Cardiac muscle cell (in vitro differentiated cells and primary cell): Measurements from ENCODE around the gene ZNF410. TPM values are rescaled to one million over a fixed set of nuclear protein-coding genes. Genes with fewer than 3 reads are reported as not detected.

Experiments
- DNase-seq, 2 donors: peaks; one replicate each; pipeline versions ENCODE4 v3.0.0 to v3.0.0-alpha.2; 2010 to 2017; ENCODE audit warnings: low read depth in 1 of 2, low spot score in 1 of 2
- H3K27ac ChIP-seq: fragments of 200-600 bp; sonication (generic); 2 replicates; pipeline ENCODE4 v1.5.1; 2016
- H3K27me3 ChIP-seq: fragments of 200-600 bp; sonication (generic); 2 replicates; pipeline ENCODE4 v1.6.0; 2016; ENCODE audit warnings: control low read depth
- H3K36me3 ChIP-seq: fragments of 200-600 bp; sonication (generic); 2 replicates; pipeline ENCODE4 v1.5.1; 2016; ENCODE audit warnings: control low read depth
- H3K4me1 ChIP-seq: fragments of 200-600 bp; sonication (generic); 2 replicates; pipeline ENCODE4 v1.8.1; 2017; ENCODE audit warnings: low read depth, mild to moderate bottlenecking, mixed run types
- H3K4me3 ChIP-seq: fragments of 200-600 bp; sonication (generic); 2 replicates; pipeline ENCODE4 v1.5.1; 2016; ENCODE audit warnings: mild to moderate bottlenecking
- H3K9me3 ChIP-seq: fragments of 200-600 bp; sonication (generic); 2 replicates; pipeline ENCODE4 v1.5.1; 2017; ENCODE audit warnings: low read depth, mild to moderate bottlenecking, control low read depth
- polyA plus RNA-seq: library from polyadenylated mRNA; unstranded; fragments of >200 nt; fragmentation: Nextera tagmentation; extraction: Ambion mirVana; gene quantifications from 2 replicates; pipeline ENCODE4 v1.2.1, GENCODE V29; 2016
- total RNA-seq: library from RNA; depleted of rRNA; stranded (reverse); fragments of >200 nt; gene quantifications from 2 replicates; pipeline ENCODE4 v1.2.3, GENCODE V29; 2016
- TF ChIP-seq, protein P1 (sequence below): IDR thresholded peaks from 2 replicates; pipeline ENCODE4 v1.5.1; 2012; ENCODE audit warnings: low read depth, mild to moderate bottlenecking, low read length

Gene ZNF410
- total and polyA plus RNA-seq, 2 experiments from 2014 or later = 29.9 to 32.9 TPM

DNA sequence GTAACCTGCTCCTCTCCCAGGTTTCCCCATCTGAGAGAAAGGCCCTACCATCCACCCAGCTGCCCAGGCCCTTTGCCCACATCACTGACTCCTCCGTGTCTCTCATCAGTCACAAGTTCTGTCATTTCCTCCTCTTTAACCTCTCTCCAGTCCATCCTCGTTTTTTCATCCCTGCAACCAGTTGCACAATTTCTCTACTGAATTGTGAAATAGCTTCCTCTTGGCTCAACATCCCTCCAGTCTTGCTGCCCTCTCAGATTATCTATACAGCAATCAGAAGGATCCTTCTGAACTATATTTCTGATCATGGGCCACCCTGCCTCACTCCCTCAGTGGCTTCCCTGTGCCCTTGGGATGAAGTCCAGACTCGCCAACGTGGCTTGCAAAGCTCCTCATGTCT is 56.4 kb downstream of the ZNF410 start:
- DNase-seq = peak in 1 of 2 donors; percentile 81
- Histone ChIP-seq H3K27me3 (no peaks in the 10 kb centered on the region), H3K27ac (no peak overlapping the region), H3K4me3 (no peak overlapping the region), H3K4me1 (no peaks in the 10 kb centered on the region), H3K9me3 (no peaks in the 10 kb centered on the region), H3K36me3 (no peaks in the 10 kb centered on the region)
- TF ChIP-seq, protein P1, sequence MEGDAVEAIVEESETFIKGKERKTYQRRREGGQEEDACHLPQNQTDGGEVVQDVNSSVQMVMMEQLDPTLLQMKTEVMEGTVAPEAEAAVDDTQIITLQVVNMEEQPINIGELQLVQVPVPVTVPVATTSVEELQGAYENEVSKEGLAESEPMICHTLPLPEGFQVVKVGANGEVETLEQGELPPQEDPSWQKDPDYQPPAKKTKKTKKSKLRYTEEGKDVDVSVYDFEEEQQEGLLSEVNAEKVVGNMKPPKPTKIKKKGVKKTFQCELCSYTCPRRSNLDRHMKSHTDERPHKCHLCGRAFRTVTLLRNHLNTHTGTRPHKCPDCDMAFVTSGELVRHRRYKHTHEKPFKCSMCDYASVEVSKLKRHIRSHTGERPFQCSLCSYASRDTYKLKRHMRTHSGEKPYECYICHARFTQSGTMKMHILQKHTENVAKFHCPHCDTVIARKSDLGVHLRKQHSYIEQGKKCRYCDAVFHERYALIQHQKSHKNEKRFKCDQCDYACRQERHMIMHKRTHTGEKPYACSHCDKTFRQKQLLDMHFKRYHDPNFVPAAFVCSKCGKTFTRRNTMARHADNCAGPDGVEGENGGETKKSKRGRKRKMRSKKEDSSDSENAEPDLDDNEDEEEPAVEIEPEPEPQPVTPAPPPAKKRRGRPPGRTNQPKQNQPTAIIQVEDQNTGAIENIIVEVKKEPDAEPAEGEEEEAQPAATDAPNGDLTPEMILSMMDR = no peak

DNA sequence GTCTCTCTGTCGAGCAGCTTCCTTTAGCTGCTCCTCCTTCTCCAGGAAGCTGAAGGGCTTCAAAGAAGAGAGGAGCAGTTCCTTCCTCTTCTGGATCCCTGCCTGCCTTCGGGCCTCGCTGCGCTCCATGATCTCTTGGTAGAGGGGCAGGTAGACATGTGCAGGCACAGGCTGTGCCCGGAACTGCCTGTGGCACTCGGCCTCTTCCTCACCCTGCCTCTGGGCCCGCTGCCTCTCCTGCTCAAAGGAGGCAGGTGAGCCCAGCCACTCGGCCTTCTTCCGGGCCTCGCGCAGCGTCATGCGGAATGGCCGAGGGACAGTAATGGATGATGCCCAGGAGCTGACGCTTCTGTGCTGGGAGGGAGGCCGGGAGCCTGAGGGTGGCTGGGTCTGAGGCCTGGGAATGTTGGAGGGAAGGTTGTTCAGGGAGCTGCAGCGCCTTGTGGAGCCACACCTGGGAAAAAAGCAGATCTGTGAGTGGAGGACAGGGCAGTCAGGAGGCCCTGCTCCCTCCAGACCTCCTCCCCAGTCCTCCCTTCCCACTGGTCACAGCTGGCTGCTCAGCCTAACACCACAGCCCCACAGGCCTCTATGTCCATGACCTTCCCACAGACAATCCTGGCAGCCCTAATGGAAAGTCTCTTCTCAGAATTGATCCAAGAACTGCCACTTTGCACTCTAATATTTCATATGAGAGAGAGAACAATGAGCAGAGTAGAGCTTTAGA is 57.9 kb downstream of the ZNF410 start:
- TF ChIP-seq, protein P1 = no peak
- Histone ChIP-seq H3K36me3 (no peaks in the 10 kb centered on the region), H3K27me3 (no peaks in the 10 kb centered on the region), H3K27ac (no peak overlapping the region), H3K9me3 (no peaks in the 10 kb centered on the region), H3K4me3 (no peak overlapping the region), H3K4me1 (no peaks in the 10 kb centered on the region)
- DNase-seq = no peak

DNA sequence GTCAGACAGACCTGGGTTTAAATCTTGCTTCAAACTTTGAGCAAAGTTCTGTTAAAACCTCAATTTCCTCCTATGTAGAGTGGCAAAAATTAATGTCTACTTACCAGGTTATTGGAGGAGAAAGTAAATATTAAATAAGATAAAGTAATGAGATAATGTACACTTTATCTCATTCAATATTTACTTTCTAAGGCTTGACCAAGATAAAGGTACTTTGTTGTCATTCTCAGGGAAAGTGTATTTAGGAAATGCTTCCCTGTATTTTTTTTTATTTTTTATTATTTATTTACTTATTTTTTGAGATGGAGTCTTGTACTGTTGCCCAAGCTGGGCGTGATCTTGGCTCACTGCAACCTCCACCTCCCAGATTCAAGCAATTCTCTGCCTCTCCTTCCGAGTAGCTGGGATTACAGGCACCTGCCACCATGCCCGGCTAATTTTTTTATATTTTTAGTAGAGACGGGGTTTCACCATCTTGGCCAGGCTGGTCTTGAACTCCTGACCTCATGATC is 58.6 kb downstream of the ZNF410 start:
- DNase-seq = no peak
- no peaks in the 10 kb centered on the region for H3K36me3 ChIP-seq
- H3K9me3 ChIP-seq = no peaks in the 10 kb centered on the region
- H3K27ac ChIP-seq = no peak overlapping the region
- H3K4me1 ChIP-seq = no peaks in the 10 kb centered on the region
- no peak overlapping the region for H3K4me3 ChIP-seq
- TF ChIP-seq, protein P1 = no peak
- H3K27me3 ChIP-seq = no peaks in the 10 kb centered on the region

DNA sequence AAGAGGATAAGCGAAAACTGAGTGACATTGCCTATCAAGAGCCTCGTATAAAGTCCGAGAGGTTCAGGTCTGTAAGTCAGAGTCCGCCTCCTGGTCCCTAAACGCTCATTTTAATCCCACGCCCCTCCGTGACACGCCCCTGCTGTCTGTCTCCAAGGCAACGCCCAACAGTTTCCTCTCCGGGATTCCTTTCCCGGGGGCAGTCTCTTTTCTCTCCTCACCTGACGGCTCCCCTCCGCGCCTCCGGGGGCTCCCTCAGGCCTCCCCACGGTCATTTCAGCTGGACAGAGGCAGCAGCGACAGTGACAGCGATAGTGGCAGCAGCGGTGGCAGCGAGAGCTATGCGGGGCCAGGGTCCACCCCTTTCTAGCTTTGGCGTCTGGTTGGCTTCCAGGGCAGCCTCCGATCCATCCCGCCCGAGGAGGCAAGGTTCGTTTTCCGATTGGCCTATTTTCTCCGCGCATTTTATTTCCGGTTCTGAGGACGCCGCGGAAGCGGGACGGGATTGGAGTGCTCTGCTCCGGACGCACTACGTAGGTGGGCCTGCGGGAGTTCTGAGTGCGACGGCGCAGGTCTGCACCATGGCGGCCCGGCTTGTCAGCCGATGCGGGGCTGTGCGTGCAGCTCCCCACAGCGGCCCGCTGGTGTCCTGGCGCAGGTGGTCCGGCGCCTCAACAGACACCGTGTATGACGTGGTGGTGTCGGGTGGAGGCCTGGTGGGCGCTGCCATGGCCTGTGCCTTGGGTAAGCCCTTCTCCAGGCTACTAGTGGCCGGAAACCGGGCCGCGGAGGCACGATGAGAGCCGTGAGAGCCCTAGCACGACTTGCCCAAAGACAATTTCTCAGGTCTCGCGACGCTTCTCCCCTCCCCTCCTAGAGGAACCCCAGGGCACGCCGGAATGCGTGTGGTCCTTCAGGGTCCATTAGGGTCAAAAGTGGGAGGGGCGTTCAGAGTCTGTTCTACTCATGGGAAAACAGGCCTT is 63.4 kb downstream of the ZNF410 start, which contains the start of the genes COQ6 and FAM161B:
Gene COQ6, plus strand, starts transcription at position 551 of the 983 bp plus-strand sequence. Its CDS starts 31 bp downstream, at position 582.
Gene FAM161B, minus strand, starts transcription at position 343 of the 983 bp plus-strand sequence. Its CDS starts 68 bp downstream, at position 275.
- Histone ChIP-seq H3K9me3 (no peaks in the 10 kb centered on the region), H3K36me3 (peaks cover 10% of the 10 kb centered on the region), H3K27me3 (no peaks in the 10 kb centered on the region), H3K4me3 (peak within 1 kb of the TSS; percentile 49), H3K27ac (peak within 1 kb of the TSS; percentile 97), H3K4me1 (no peaks in the 10 kb centered on the region)
- TF ChIP-seq, protein P1 = no peak
- peak; percentile 97 to 98 for DNase-seq

DNA sequence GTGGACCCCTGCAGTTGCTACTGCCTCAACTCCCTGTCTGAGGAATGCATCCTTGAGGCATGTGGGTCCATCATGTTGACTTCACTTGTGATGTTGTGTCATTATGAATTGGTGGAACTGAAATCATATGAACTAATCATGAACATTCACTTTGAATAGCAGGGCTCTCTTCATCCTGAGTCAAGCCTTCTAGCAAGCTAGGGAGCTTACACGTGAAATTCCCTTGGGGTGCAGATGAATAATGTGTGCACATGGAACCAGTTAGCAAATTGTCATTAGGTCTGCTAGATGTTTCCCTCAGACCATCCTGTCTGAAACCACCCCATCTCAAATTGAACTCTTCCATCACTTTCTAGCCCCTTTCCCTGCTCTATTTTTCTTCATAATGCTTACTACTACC is 67.1 kb downstream of the ZNF410 start:
- no peaks in the 10 kb centered on the region for H3K9me3 ChIP-seq
- H3K4me1 ChIP-seq = no peaks in the 10 kb centered on the region
- H3K27ac ChIP-seq = no peak overlapping the region
- peaks cover 35% of the 10 kb centered on the region for H3K36me3 ChIP-seq
- DNase-seq = no peak
- no peaks in the 10 kb centered on the region for H3K27me3 ChIP-seq
- TF ChIP-seq, protein P1 = no peak
- H3K4me3 ChIP-seq = no peak overlapping the region
